ENCODE data around the gene PSEN1.

Gene PSEN1

GRCh38 chr14:73234586-73235394 is 98.5 kb downstream of the PSEN1 start:
- H3K4me3 ChIP-seq (ENCODE audit: low read depth in 1 of 2, low read length in 2 of 2): no peak overlapping the region
- H3K9ac ChIP-seq (ENCODE audit: low read length): no peak overlapping the region
- H3K36me3 ChIP-seq (ENCODE audit: insufficient read depth, low read length): no peaks in the 10 kb centered on the region
- no peaks in the 10 kb centered on the region for H3K9me3 ChIP-seq (ENCODE audit: low read length)
- H3K27ac ChIP-seq (ENCODE audit: low read depth, low read length): no peak overlapping the region
- H3K4me1 ChIP-seq (ENCODE audit: insufficient read depth, low read length): peaks cover 14% of the 10 kb centered on the region
- H3K27me3 ChIP-seq (ENCODE audit: control insufficient read depth in 1 of 2, insufficient read depth in 2 of 2, low read length in 2 of 2): peaks cover 16 to 27% of the 10 kb centered on the region in 2 donors

GRCh38 chr14:73235531-73236155 is 99.3 kb downstream of the PSEN1 start:
- Histone ChIP-seq H3K36me3 (ENCODE audit: insufficient read depth, low read length) (no peaks in the 10 kb centered on the region), H3K9ac (ENCODE audit: low read length) (no peak overlapping the region), H3K27me3 (ENCODE audit: control insufficient read depth in 1 of 2, insufficient read depth in 2 of 2, low read length in 2 of 2) (peaks cover 16 to 27% of the 10 kb centered on the region in 2 donors), H3K9me3 (ENCODE audit: low read length) (no peaks in the 10 kb centered on the region), H3K27ac (ENCODE audit: low read depth, low read length) (no peak overlapping the region), H3K4me1 (ENCODE audit: insufficient read depth, low read length) (peaks cover 14% of the 10 kb centered on the region), H3K4me3 (ENCODE audit: low read depth in 1 of 2, low read length in 2 of 2) (no peak overlapping the region)

GRCh38 chr14:73236157-73236556 is 99.8 kb downstream of the PSEN1 start:
- peaks cover 14% of the 10 kb centered on the region for H3K4me1 ChIP-seq (ENCODE audit: insufficient read depth, low read length)
- peaks cover 16 to 27% of the 10 kb centered on the region in 2 donors for H3K27me3 ChIP-seq (ENCODE audit: control insufficient read depth in 1 of 2, insufficient read depth in 2 of 2, low read length in 2 of 2)

GRCh38 chr14:73236752-73237218 is 100.5 kb downstream of the PSEN1 start:
- H3K4me3 ChIP-seq (ENCODE audit: low read depth in 1 of 2, low read length in 2 of 2): peak overlapping the region; percentile 41 to 57
- no peaks in the 10 kb centered on the region for H3K36me3 ChIP-seq (ENCODE audit: insufficient read depth, low read length)
- H3K27me3 ChIP-seq (ENCODE audit: control insufficient read depth in 1 of 2, insufficient read depth in 2 of 2, low read length in 2 of 2): peaks cover 16 to 27% of the 10 kb centered on the region in 2 donors
- no peaks in the 10 kb centered on the region for H3K9me3 ChIP-seq (ENCODE audit: low read length)
- no peak overlapping the region for H3K27ac ChIP-seq (ENCODE audit: low read depth, low read length)
- H3K9ac ChIP-seq (ENCODE audit: low read length): no peak overlapping the region
- peaks cover 14% of the 10 kb centered on the region for H3K4me1 ChIP-seq (ENCODE audit: insufficient read depth, low read length)

More at GRCh38 chr14:73236157-73236556, 99.8 kb downstream of the PSEN1 start:
- Histone ChIP-seq H3K36me3 (ENCODE audit: insufficient read depth, low read length) (no peaks in the 10 kb centered on the region), H3K27ac (ENCODE audit: low read depth, low read length) (no peak overlapping the region), H3K9me3 (ENCODE audit: low read length) (no peaks in the 10 kb centered on the region), H3K9ac (ENCODE audit: low read length) (no peak overlapping the region), H3K4me3 (ENCODE audit: low read depth in 1 of 2, low read length in 2 of 2) (no peak overlapping the region)

DNA sequence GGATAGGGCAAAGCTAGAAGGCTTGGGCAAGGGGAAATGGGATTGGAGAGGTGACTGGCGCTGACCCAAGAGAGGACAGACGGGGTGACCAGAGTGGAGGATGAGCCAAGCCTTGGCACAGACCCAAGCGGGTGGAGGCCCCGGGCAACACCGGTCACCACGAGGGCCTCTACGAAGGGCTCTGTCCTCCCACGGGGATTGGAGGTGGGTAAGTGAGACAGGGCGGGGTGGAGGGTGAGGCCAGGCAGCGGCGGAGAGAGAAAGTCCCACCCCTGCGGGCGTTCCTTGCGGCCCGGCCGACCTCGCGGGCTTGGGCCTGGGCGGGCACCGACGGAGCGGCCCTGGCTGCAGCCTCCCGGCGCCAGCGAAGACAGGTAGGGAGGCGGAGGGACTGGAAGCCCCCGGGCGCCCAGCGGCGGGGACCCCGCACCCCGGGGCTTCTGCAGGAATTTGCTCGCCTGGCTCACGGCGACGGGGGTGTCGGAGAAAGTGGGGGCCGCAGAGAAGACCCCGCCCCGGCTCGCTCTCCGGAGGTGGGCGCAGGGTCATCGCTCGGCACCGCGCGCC is 101.0 kb downstream of the PSEN1 start, which contains the start of gene PAPLN:
PAPLN (plus strand) TSS at position 288 of the 567 bp plus-strand sequence. CDS start 2,273 bp downstream, outside the sequence.
- no peaks in the 10 kb centered on the region for H3K9me3 ChIP-seq (ENCODE audit: low read length)
- peaks cover 16 to 27% of the 10 kb centered on the region in 2 donors for H3K27me3 ChIP-seq (ENCODE audit: control insufficient read depth in 1 of 2, insufficient read depth in 2 of 2, low read length in 2 of 2)
- no peaks in the 10 kb centered on the region for H3K36me3 ChIP-seq (ENCODE audit: insufficient read depth, low read length)
- no peak within 1 kb of the TSS for H3K27ac ChIP-seq (ENCODE audit: low read depth, low read length)
- peak within 1 kb of the TSS; percentile 41 to 57 for H3K4me3 ChIP-seq (ENCODE audit: low read depth in 1 of 2, low read length in 2 of 2)
- peaks cover 14% of the 10 kb centered on the region for H3K4me1 ChIP-seq (ENCODE audit: insufficient read depth, low read length)
- no peak within 1 kb of the TSS for H3K9ac ChIP-seq (ENCODE audit: low read length)

DNA sequence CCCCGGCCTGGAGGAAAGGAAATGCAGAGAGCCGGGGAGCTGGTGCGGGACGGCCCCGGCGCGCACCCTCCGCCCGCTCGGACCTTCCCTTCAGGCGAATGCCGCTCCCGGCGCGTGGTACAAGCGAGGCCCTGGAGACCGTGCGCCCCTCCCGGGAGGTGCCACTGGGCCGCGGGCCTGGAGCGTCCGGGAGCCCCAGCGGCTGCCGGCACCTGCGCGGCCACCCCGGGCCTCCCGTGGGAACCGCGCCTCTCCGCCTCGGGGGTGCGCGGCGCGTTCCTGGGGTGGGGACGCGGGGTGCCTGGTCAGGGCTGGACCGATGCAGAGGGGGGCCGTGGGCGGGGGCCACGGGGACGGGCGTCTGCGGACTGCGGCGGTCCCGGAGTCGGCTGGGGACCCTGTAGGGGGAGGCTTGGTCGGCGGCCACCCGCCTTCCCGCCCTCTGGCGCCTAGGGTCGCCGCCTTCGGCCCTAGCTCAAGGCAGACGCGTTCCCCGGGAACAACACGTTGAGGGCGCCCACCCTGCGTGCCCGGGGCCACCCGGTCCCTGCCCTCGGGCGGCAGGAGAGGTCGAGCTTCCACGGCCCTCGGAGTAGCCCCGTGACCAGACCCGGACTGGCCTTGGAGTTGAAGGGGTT is 101.6 kb downstream of the PSEN1 start:
- Histone ChIP-seq H3K4me3 (ENCODE audit: low read depth in 1 of 2, low read length in 2 of 2) (peak overlapping the region; percentile 41 to 57), H3K9me3 (ENCODE audit: low read length) (no peaks in the 10 kb centered on the region), H3K36me3 (ENCODE audit: insufficient read depth, low read length) (no peaks in the 10 kb centered on the region), H3K4me1 (ENCODE audit: insufficient read depth, low read length) (peaks cover 14% of the 10 kb centered on the region), H3K27me3 (ENCODE audit: control insufficient read depth in 1 of 2, insufficient read depth in 2 of 2, low read length in 2 of 2) (peaks cover 16 to 27% of the 10 kb centered on the region in 2 donors), H3K9ac (ENCODE audit: low read length) (no peak overlapping the region), H3K27ac (ENCODE audit: low read depth, low read length) (no peak overlapping the region)

GRCh38 chr14:73238424-73238852 is 102.1 kb downstream of the PSEN1 start:
- Histone ChIP-seq H3K36me3 (ENCODE audit: insufficient read depth, low read length) (no peaks in the 10 kb centered on the region), H3K9ac (ENCODE audit: low read length) (no peak overlapping the region), H3K9me3 (ENCODE audit: low read length) (no peaks in the 10 kb centered on the region), H3K27ac (ENCODE audit: low read depth, low read length) (no peak overlapping the region), H3K4me3 (ENCODE audit: low read depth in 1 of 2, low read length in 2 of 2) (peak overlapping the region; percentile 41 to 57), H3K4me1 (ENCODE audit: insufficient read depth, low read length) (peaks cover 14% of the 10 kb centered on the region), H3K27me3 (ENCODE audit: control insufficient read depth in 1 of 2, insufficient read depth in 2 of 2, low read length in 2 of 2) (peaks cover 16 to 27% of the 10 kb centered on the region in 2 donors)

DNA sequence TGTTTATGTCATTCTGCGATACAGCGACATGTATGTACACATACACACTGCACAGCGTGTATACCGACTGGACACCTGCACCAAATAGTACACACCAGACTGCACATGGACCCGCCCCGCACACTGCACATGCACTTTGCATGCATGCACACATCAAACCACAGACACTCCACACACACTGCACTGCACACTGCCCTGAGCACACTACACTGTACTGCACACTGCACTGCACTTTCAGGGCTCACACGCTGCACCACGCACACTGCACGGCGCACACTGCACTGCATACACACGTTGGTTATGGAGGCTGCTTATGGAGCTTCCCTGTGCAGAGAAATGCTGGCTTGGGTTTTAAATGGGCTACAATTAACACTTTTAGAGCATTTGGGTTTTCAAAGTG is 102.6 kb downstream of the PSEN1 start:
- peak overlapping the region in 1 of 2 donors; percentile 43 for H3K4me3 ChIP-seq (ENCODE audit: low read depth in 1 of 2, low read length in 2 of 2)
- no peaks in the 10 kb centered on the region for H3K9me3 ChIP-seq (ENCODE audit: low read length)
- peaks cover 14% of the 10 kb centered on the region for H3K4me1 ChIP-seq (ENCODE audit: insufficient read depth, low read length)
- H3K9ac ChIP-seq (ENCODE audit: low read length): no peak overlapping the region
- peak overlapping the region; percentile 36 for H3K27ac ChIP-seq (ENCODE audit: low read depth, low read length)
- H3K36me3 ChIP-seq (ENCODE audit: insufficient read depth, low read length): no peaks in the 10 kb centered on the region
- H3K27me3 ChIP-seq (ENCODE audit: control insufficient read depth in 1 of 2, insufficient read depth in 2 of 2, low read length in 2 of 2): peaks cover 16 to 27% of the 10 kb centered on the region in 2 donors

DNA sequence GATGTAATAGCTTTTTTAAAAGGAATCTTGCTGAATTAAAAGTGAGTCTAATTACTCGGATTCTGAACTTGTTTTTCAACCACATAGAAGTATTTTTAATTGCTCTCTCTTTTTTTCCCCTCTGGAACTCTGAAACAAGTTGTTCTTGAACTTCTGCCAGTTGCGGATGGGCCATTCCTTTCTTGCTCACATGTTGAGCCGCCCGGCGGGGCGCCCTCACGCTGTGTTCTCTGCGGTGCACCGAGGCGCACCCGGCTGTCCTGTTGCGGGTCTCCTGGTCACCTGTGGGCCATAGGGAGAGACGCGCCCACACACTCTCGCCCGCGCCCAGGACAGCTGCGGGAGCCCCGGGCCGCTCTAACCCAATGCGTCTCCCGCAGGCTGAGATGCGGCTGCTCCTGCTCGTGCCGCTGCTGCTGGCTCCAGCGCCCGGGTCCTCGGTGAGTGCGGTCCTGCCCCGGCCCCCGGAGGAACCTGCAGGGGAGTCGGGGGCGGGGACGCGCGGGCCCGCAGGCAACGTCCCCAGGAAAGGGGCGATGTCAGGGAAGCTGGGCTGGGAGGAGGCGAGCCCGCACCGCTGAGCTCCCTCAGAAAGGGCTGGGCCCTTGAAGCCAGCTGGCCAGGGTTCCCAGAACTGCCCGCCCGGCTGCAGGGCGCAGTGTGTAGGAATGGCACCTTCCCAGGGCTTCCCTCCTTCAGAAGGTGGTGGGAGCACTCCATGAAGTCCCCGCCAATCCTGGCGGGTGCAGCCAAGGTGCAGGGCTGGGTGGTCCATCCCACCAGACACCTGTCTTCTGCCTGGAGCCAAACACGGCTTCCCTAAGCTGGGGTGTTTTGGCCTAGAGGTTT is 103.3 kb downstream of the PSEN1 start:
- Histone ChIP-seq H3K36me3 (ENCODE audit: insufficient read depth, low read length) (no peaks in the 10 kb centered on the region), H3K27me3 (ENCODE audit: control insufficient read depth in 1 of 2, insufficient read depth in 2 of 2, low read length in 2 of 2) (peaks cover 16 to 29% of the 10 kb centered on the region in 2 donors), H3K9ac (ENCODE audit: low read length) (no peak overlapping the region), H3K9me3 (ENCODE audit: low read length) (no peaks in the 10 kb centered on the region), H3K4me3 (ENCODE audit: low read depth in 1 of 2, low read length in 2 of 2) (peak overlapping the region; percentile 26 to 43), H3K27ac (ENCODE audit: low read depth, low read length) (peak overlapping the region; percentile 36), H3K4me1 (ENCODE audit: insufficient read depth, low read length) (peaks cover 14% of the 10 kb centered on the region)

- Histone ChIP-seq H3K4me1 (ENCODE audit: insufficient read depth, low read length) (peaks cover 14% of the 10 kb centered on the region), H3K4me3 (ENCODE audit: low read depth in 1 of 2, low read length in 2 of 2) (no peak overlapping the region), H3K9ac (ENCODE audit: low read length) (no peak overlapping the region), H3K36me3 (ENCODE audit: insufficient read depth, low read length) (no peaks in the 10 kb centered on the region), H3K27me3 (ENCODE audit: control insufficient read depth in 1 of 2, insufficient read depth in 2 of 2, low read length in 2 of 2) (peaks cover 16 to 41% of the 10 kb centered on the region in 2 donors), H3K9me3 (ENCODE audit: low read length) (no peaks in the 10 kb centered on the region), H3K27ac (ENCODE audit: low read depth, low read length) (no peak overlapping the region)
These were observed 104.6 kb downstream of the PSEN1 start for GRCh38 chr14:73240816-73241480.

Data from muscle layer of colon (tissue), 2 donors.